ENCODE measurements around the gene TEDC2. TPM values are rescaled to one million over a fixed set of nuclear protein-coding genes. Genes with fewer than 3 reads are reported as not detected.

The TEDC2 gene
- total and polyA plus RNA-seq, 5 experiments from 2014 or later = 0.52 to 0.96 (median 0.76) TPM; not detected in 2

GRCh38 chr16:2469399-2470233 lies 9.7 kb downstream of the TEDC2 start:
- POLR2A ChIA-PET = interaction anchor here (0.6 to 1.3 kb wide), 2 partner anchors 9 to 10 kb away, joined by 3 to 4 read pairs; partner anchors contain the start of gene TEDC2
- H3K9me3 Mint-ChIP-seq = no peaks in the 10 kb centered on the region
- DNase-seq (no peak), ATAC-seq (no peak)
- H3K27me3 Mint-ChIP-seq = peaks cover 12 to 47% (median 22%) of the 10 kb centered on the region in 5 donors
- peak overlapping the region in 3 of 10 donors; percentile 15 to 28 (median 20) for H3K4me3 Mint-ChIP-seq
- peaks cover 0 to 31% (median 21%) of the 10 kb centered on the region in 4 donors for H3K4me1 Mint-ChIP-seq
- no peaks in the 10 kb centered on the region for H3K36me3 Mint-ChIP-seq
- peak overlapping the region in 1 of 10 donors; percentile 60 for H3K27ac Mint-ChIP-seq

- no peaks in the 10 kb centered on the region for H3K36me3 Mint-ChIP-seq
- H3K27ac Mint-ChIP-seq = no peak overlapping the region
- peaks cover 0 to 31% (median 21%) of the 10 kb centered on the region in 4 donors for H3K4me1 Mint-ChIP-seq
- DNase-seq (no peak), ATAC-seq (no peak)
- POLR2A ChIA-PET = interaction anchor here (1.3 kb wide), 1 partner anchor 10 kb away, joined by 4 read pairs; the partner anchor contains the start of gene TEDC2
- H3K27me3 Mint-ChIP-seq = peaks cover 12 to 47% (median 22%) of the 10 kb centered on the region in 5 donors
- H3K4me3 Mint-ChIP-seq = peak overlapping the region in 3 of 10 donors; percentile 27 to 41 (median 28)
- H3K9me3 Mint-ChIP-seq = no peaks in the 10 kb centered on the region
These were observed 10.3 kb downstream of the TEDC2 start for GRCh38 chr16:2470234-2470601.

DNA sequence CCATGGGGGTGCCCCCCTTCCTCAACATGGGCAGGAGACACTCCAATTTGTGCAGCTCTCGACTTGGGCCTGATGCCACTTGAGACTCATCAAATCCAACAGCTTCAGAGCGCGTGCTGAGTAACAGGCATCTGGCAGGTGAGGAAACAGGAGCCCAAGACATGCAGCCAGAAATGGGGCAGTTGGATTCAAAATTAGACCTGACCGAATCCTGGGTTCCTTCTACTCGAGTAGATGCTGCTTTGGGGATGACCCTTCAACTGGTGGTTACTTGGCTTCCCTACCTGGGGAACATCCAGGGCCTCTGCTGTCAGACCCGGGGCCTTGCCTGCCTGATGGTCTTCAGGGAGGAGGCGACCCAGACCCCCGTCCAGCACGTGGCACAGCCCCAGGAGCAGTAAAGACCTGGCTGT lies 10.7 kb downstream of the TEDC2 start:
- no peak for ATAC-seq
- H3K4me3 Mint-ChIP-seq = peak overlapping the region in 3 of 10 donors; percentile 27 to 41 (median 28)

DNA sequence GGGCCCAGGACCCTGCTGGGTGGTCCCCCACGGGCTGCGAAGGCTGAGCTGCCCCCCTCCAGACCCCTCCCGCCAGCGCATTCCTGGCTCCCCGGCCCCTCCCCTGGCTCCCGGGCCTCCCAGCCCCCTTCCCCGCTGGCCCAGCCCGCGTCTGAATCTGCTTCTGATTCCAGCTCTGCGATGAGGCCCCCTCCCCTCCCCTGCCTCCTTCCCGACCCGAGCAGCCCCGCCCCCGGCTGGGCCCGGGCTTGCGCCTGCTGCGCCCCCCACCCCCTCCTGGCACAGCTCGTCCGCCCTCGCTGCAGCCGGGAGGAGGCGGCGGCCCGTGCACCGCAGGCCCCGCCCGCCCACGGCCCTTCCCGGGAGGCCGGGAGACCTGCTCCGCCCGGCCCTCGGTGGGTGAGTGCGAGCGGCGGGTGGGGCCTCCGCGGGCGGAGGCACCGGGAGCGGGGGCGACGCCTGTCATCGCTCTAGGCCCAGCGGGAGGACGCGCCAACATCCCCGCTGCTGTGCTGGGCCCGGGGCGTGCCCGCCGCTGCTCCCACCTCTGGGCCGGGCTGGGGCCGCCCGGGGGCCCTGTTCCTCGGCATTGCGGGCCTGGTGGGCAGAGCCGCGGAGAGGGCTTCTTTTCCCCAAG lies 11.2 kb downstream of the TEDC2 start, which contains the start of gene NTN3:
Gene NTN3 (plus strand): TSS at position 282 of the 637 bp plus-strand sequence. CDS start 405 bp downstream, outside the sequence.
- Mint-ChIP-seq H3K4me3 (peak within 1 kb of the TSS in 3 of 10 donors; percentile 27 to 61 (median 33)), H3K27ac (no peak within 1 kb of the TSS), H3K4me1 (peaks cover 2 to 35% (median 25%) of the 10 kb centered on the region in 4 donors), H3K36me3 (no peaks in the 10 kb centered on the region), H3K27me3 (peaks cover 12 to 47% (median 22%) of the 10 kb centered on the region in 5 donors), H3K9me3 (no peaks in the 10 kb centered on the region)
- POLR2A ChIA-PET = interaction anchor here (0.7 kb wide), 1 partner anchor 386 kb away, joined by 3 read pairs; no protein-coding TSS in a partner anchor
- DNase-seq (no peak), ATAC-seq (no peak)

More for the DNA sequence above, 10.7 kb downstream of the TEDC2 start:
- Mint-ChIP-seq H3K27me3 (peaks cover 12 to 47% (median 22%) of the 10 kb centered on the region in 5 donors), H3K9me3 (no peaks in the 10 kb centered on the region), H3K4me1 (peaks cover 0 to 31% (median 21%) of the 10 kb centered on the region in 4 donors), H3K36me3 (no peaks in the 10 kb centered on the region), H3K27ac (no peak overlapping the region)
- no peak for DNase-seq
- POLR2A ChIA-PET = interaction anchor here (1.3 kb wide), 1 partner anchor 11 kb away, joined by 4 read pairs; the partner anchor contains the start of gene TEDC2

DNA sequence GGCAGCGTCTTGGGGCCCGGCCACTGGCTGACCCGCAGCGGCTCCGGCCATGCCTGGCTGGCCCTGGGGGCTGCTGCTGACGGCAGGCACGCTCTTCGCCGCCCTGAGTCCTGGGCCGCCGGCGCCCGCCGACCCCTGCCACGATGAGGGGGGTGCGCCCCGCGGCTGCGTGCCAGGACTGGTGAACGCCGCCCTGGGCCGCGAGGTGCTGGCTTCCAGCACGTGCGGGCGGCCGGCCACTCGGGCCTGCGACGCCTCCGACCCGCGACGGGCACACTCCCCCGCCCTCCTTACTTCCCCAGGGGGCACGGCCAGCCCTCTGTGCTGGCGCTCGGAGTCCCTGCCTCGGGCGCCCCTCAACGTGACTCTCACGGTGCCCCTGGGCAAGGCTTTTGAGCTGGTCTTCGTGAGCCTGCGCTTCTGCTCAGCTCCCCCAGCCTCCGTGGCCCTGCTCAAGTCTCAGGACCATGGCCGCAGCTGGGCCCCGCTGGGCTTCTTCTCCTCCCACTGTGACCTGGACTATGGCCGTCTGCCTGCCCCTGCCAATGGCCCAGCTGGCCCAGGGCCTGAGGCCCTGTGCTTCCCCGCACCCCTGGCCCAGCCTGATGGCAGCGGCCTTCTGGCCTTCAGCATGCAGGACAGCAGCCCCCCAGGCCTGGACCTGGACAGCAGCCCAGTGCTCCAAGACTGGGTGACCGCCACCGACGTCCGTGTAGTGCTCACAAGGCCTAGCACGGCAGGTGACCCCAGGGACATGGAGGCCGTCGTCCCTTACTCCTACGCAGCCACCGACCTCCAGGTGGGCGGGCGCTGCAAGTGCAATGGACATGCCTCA lies 12.0 kb downstream of the TEDC2 start:
- Mint-ChIP-seq H3K27me3 (peaks cover 12 to 44% (median 22%) of the 10 kb centered on the region in 5 donors), H3K4me1 (peaks cover 4 to 39% (median 32%) of the 10 kb centered on the region in 4 donors), H3K36me3 (no peaks in the 10 kb centered on the region), H3K9me3 (no peaks in the 10 kb centered on the region), H3K4me3 (peak overlapping the region in 2 of 10 donors; percentile 33 to 61), H3K27ac (no peak overlapping the region)
- DNase-seq (no peak), ATAC-seq (no peak)
- POLR2A ChIA-PET = interaction anchor here (0.7 kb wide), 1 partner anchor 387 kb away, joined by 3 read pairs; no protein-coding TSS in a partner anchor

- Mint-ChIP-seq H3K4me3 (peak overlapping the region in 4 of 10 donors; percentile 33 to 73 (median 46)), H3K9me3 (no peaks in the 10 kb centered on the region), H3K36me3 (no peaks in the 10 kb centered on the region), H3K27ac (no peak overlapping the region), H3K27me3 (peaks cover 12 to 40% (median 19%) of the 10 kb centered on the region in 5 donors), H3K4me1 (peaks cover 5 to 40% (median 34%) of the 10 kb centered on the region in 4 donors)
- no peak for DNase-seq
- no peak for ATAC-seq
- POLR2A ChIA-PET = interaction anchor here (1.5 kb wide), 1 partner anchor 13 kb away, joined by 5 read pairs; the partner anchor contains the start of gene TEDC2
These were observed 12.6 kb downstream of the TEDC2 start for GRCh38 chr16:2472488-2472864.

GRCh38 chr16:2472885-2473445 lies 13.1 kb downstream of the TEDC2 start:
- Mint-ChIP-seq H3K36me3 (no peaks in the 10 kb centered on the region), H3K27ac (no peak overlapping the region), H3K27me3 (peaks cover 12 to 40% (median 19%) of the 10 kb centered on the region in 5 donors), H3K4me3 (peak overlapping the region; percentile 56 to 89 (median 74)), H3K4me1 (peaks cover 8 to 41% (median 37%) of the 10 kb centered on the region in 4 donors), H3K9me3 (no peaks in the 10 kb centered on the region)
- POLR2A ChIA-PET = interaction anchor here (1.5 kb wide), 1 partner anchor 13 kb away, joined by 5 read pairs; the partner anchor contains the start of gene TEDC2
- DNase-seq (no peak), ATAC-seq (no peak)

GRCh38 chr16:2473446-2473926 lies 13.6 kb downstream of the TEDC2 start:
- H3K4me3 Mint-ChIP-seq = peak overlapping the region; percentile 56 to 89 (median 74)
- ATAC-seq = peak; percentile 9 to 11
- no peaks in the 10 kb centered on the region for H3K9me3 Mint-ChIP-seq
- no peaks in the 10 kb centered on the region for H3K36me3 Mint-ChIP-seq
- peaks cover 11 to 36% (median 16%) of the 10 kb centered on the region in 5 donors for H3K27me3 Mint-ChIP-seq
- no peak overlapping the region for H3K27ac Mint-ChIP-seq
- POLR2A ChIA-PET = interaction anchor here (0.7 to 1.5 kb wide), 3 partner anchors 14 to 41 kb away, joined by 3 to 5 read pairs (median 4); partner anchors contain the start of gene TEDC2
- peaks cover 11 to 42% (median 33%) of the 10 kb centered on the region in 4 donors for H3K4me1 Mint-ChIP-seq
- DNase-seq = peak in 2 of 10 donors; percentile 29 to 34

DNA sequence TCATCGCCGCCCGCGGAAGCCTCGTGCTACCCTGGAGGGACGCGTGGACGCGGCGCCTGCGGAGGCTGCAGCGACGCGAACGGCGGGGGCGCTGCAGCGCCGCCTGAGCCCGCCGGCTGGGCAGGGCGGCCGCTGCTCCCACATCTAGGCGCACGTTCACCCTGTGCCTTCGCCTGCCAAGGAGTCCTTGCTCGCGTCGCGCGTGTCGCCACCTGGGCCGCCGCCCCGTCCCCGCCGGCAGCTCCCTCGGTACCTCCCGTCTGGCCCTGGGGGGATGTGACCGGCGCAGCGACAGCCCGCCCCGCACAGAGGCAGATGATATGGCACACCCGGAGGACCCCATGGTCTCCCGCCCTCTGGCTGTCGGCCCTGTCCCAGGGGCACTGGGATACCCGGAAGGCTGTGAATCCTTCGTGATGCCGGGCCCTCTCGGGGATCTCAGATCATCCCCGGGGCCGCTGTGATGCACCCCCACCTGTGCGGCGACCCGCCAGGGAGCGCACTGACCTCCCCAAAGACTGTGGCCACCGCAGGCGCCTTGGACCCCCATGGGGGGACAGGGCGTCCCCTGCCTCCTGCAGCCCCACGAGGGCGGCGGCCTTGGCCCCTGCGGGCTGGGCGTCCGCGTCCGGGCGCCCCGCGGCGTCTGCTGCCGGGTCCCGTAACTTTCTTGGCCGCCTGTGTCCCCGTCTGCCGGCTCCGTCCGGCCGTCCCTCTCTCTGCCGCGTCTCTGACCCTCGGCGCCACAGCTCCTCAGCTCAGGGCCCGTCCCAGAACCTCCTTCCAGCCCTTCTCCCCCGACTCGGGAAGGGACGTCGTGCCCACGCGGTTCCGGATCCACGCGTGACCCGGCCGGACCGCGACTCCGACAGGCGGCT lies 14.3 kb downstream of the TEDC2 start:
- H3K4me3 Mint-ChIP-seq = peak overlapping the region; percentile 59 to 86 (median 71)
- H3K27ac Mint-ChIP-seq = peak overlapping the region in 1 of 10 donors; percentile 13
- H3K4me1 Mint-ChIP-seq = peaks cover 11 to 39% (median 32%) of the 10 kb centered on the region in 4 donors
- DNase-seq (peak; percentile 43 to 79 (median 60)), ATAC-seq (peak; percentile 75 to 83)
- no peaks in the 10 kb centered on the region for H3K36me3 Mint-ChIP-seq
- no peaks in the 10 kb centered on the region for H3K9me3 Mint-ChIP-seq
- peaks cover 11 to 31% (median 15%) of the 10 kb centered on the region in 5 donors for H3K27me3 Mint-ChIP-seq
- POLR2A ChIA-PET = interaction anchor here (0.6 to 1.5 kb wide), 11 partner anchors 10 to 252 kb away, joined by 3 to 9 read pairs (median 4); partner anchors contain the start of genes ABCA3, AMDHD2 and TEDC2

- POLR2A ChIA-PET = interaction anchor here (0.6 to 1.4 kb wide), 10 partner anchors 10 to 664 kb away, joined by 3 to 9 read pairs (median 3); partner anchors contain the start of genes ABCA3, AMDHD2 and TEDC2
- Mint-ChIP-seq H3K9me3 (no peaks in the 10 kb centered on the region), H3K4me3 (peak within 1 kb of the TSS; percentile 66 to 90 (median 73)), H3K4me1 (peaks cover 11 to 34% (median 26%) of the 10 kb centered on the region in 4 donors), H3K36me3 (no peaks in the 10 kb centered on the region), H3K27me3 (peaks cover 7 to 24% (median 9%) of the 10 kb centered on the region in 5 donors), H3K27ac (peak within 1 kb of the TSS in 5 of 10 donors; percentile 13 to 73 (median 46))
- ATAC-seq = peak; percentile 61 to 71
- DNase-seq = peak; percentile 56 to 88 (median 76)
These were observed 15.0 kb downstream of the TEDC2 start, which contains the start of gene TBC1D24 for GRCh38 chr16:2474877-2475412. TBC1D24 (plus strand) TSS chr16:2475127; CDS start chr16:2496149, 21,022 bp downstream.

Measured in naive thymus-derived CD8-positive, alpha-beta T cell (primary cell).